ENCODE measurements around the gene SORT1.
"Not testable (repeated sequence)": the region's sequence is repeated elsewhere in the genome, so short reads cannot be mapped to it uniquely, and the experiment has no call there.

GRCh38 chr1:109286762-109287161 is 111.0 kb downstream of the SORT1 start:
- TF ChIP-seq POLR2AphosphoS5 (IDR thresholded peaks at IDR 0.05; ENCODE audit: low read depth, low read length); EZH2 (IDR thresholded peaks at IDR 0.05; ENCODE audit: low read depth, low read length, severe bottlenecking); TBP (IDR thresholded peaks at IDR 0.05; ENCODE audit: low read depth, low read length); GTF2F1 (IDR thresholded peaks at IDR 0.05; ENCODE audit: borderline replicate concordance, low read depth, low read length); TAF1 (IDR thresholded peaks at IDR 0.05; ENCODE audit: low read depth, low read length); KDM5A (IDR thresholded peaks at IDR 0.05; ENCODE audit: low read length); BRCA1 (IDR thresholded peaks at IDR 0.05; ENCODE audit: low read depth, low read length); NANOG (IDR thresholded peaks at IDR 0.05; ENCODE audit: insufficient read depth, low read depth, low read length, poor library complexity, severe bottlenecking): not testable (repeated sequence)
- TF ChIP-seq, protein P1, sequence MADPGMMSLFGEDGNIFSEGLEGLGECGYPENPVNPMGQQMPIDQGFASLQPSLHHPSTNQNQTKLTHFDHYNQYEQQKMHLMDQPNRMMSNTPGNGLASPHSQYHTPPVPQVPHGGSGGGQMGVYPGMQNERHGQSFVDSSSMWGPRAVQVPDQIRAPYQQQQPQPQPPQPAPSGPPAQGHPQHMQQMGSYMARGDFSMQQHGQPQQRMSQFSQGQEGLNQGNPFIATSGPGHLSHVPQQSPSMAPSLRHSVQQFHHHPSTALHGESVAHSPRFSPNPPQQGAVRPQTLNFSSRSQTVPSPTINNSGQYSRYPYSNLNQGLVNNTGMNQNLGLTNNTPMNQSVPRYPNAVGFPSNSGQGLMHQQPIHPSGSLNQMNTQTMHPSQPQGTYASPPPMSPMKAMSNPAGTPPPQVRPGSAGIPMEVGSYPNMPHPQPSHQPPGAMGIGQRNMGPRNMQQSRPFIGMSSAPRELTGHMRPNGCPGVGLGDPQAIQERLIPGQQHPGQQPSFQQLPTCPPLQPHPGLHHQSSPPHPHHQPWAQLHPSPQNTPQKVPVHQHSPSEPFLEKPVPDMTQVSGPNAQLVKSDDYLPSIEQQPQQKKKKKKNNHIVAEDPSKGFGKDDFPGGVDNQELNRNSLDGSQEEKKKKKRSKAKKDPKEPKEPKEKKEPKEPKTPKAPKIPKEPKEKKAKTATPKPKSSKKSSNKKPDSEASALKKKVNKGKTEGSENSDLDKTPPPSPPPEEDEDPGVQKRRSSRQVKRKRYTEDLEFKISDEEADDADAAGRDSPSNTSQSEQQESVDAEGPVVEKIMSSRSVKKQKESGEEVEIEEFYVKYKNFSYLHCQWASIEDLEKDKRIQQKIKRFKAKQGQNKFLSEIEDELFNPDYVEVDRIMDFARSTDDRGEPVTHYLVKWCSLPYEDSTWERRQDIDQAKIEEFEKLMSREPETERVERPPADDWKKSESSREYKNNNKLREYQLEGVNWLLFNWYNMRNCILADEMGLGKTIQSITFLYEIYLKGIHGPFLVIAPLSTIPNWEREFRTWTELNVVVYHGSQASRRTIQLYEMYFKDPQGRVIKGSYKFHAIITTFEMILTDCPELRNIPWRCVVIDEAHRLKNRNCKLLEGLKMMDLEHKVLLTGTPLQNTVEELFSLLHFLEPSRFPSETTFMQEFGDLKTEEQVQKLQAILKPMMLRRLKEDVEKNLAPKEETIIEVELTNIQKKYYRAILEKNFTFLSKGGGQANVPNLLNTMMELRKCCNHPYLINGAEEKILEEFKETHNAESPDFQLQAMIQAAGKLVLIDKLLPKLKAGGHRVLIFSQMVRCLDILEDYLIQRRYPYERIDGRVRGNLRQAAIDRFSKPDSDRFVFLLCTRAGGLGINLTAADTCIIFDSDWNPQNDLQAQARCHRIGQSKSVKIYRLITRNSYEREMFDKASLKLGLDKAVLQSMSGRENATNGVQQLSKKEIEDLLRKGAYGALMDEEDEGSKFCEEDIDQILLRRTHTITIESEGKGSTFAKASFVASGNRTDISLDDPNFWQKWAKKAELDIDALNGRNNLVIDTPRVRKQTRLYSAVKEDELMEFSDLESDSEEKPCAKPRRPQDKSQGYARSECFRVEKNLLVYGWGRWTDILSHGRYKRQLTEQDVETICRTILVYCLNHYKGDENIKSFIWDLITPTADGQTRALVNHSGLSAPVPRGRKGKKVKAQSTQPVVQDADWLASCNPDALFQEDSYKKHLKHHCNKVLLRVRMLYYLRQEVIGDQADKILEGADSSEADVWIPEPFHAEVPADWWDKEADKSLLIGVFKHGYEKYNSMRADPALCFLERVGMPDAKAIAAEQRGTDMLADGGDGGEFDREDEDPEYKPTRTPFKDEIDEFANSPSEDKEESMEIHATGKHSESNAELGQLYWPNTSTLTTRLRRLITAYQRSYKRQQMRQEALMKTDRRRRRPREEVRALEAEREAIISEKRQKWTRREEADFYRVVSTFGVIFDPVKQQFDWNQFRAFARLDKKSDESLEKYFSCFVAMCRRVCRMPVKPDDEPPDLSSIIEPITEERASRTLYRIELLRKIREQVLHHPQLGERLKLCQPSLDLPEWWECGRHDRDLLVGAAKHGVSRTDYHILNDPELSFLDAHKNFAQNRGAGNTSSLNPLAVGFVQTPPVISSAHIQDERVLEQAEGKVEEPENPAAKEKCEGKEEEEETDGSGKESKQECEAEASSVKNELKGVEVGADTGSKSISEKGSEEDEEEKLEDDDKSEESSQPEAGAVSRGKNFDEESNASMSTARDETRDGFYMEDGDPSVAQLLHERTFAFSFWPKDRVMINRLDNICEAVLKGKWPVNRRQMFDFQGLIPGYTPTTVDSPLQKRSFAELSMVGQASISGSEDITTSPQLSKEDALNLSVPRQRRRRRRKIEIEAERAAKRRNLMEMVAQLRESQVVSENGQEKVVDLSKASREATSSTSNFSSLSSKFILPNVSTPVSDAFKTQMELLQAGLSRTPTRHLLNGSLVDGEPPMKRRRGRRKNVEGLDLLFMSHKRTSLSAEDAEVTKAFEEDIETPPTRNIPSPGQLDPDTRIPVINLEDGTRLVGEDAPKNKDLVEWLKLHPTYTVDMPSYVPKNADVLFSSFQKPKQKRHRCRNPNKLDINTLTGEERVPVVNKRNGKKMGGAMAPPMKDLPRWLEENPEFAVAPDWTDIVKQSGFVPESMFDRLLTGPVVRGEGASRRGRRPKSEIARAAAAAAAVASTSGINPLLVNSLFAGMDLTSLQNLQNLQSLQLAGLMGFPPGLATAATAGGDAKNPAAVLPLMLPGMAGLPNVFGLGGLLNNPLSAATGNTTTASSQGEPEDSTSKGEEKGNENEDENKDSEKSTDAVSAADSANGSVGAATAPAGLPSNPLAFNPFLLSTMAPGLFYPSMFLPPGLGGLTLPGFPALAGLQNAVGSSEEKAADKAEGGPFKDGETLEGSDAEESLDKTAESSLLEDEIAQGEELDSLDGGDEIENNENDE (IDR thresholded peaks at IDR 0.05; ENCODE audit: insufficient replicate concordance, low read length): not testable (repeated sequence)
